BLaER1 (cell line): ENCODE results near the gene PGLYRP4.
"Not testable (repeated sequence)": the region's sequence is repeated elsewhere in the genome, so short reads cannot be mapped to it uniquely, and the experiment has no call there.

Source experiments
- H3K27ac ChIP-seq: shearing (Covaris generic); formaldehyde crosslinking; 2 replicates; pipeline ENCODE4 v1.8.1; 2022
- H3K27me3 ChIP-seq: shearing (Covaris generic); formaldehyde crosslinking; 2 replicates; pipeline ENCODE4 v1.8.1; 2022
- H3K36me3 ChIP-seq: shearing (Covaris generic); formaldehyde crosslinking; 2 replicates; pipeline ENCODE4 v1.8.1; 2022
- H3K4me1 ChIP-seq: shearing (Covaris generic); formaldehyde crosslinking; 2 replicates; pipeline ENCODE4 v1.8.1; 2022
- H3K4me2 ChIP-seq: shearing (Covaris generic); formaldehyde crosslinking; 2 replicates; pipeline ENCODE4 v1.8.1; 2022
- H3K4me3 ChIP-seq: shearing (Covaris generic); formaldehyde crosslinking; 2 replicates; pipeline ENCODE4 v1.8.1; 2022
- H3K9ac ChIP-seq: shearing (Covaris generic); formaldehyde crosslinking; 2 replicates; pipeline ENCODE4 v1.8.1; 2022
- H3K9me3 ChIP-seq: shearing (Covaris generic); formaldehyde crosslinking; 2 replicates; pipeline ENCODE4 v1.8.1; 2022
- H4K20me1 ChIP-seq: shearing (Covaris generic); formaldehyde crosslinking; 2 replicates; pipeline ENCODE4 v1.8.1; 2022
- Cebpa-rat ChIP-seq: shearing (Covaris generic); IDR thresholded peaks from 2 replicates; pipeline ENCODE4 v1.8.1; 2022

PGLYRP4 gene

DNA sequence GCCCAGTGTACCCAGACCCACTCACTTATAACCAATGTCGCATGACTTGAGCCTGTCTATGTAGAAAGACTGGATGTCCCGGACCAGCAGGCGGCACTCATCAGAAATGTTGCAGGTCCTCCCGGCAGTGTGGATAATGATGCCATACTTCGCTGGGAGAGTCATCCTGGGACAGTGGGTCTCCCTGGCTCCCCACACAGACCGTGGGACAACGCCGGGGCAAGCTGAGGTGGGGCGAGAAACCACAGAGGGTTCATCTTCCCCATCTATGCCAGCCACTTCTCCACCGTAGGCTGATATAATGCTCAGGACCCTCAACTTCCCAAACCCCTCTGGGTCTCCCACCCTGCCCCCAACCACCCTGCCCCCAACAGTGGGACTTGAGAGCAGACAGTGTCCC, 8.3 kb downstream of the PGLYRP4 start:
- Histone ChIP-seq H3K4me1 (peaks cover 79% of the 10 kb centered on the region), H3K4me3 (no peak overlapping the region), H3K9me3 (peaks cover 15% of the 10 kb centered on the region; the same call in 1 of the 2 replicates), H3K36me3 (no peaks in the 10 kb centered on the region), H3K27ac (no peak overlapping the region), H3K4me2 (peak overlapping the region; percentile 85), H4K20me1 (peaks cover 4% of the 10 kb centered on the region), H3K9ac (no peak overlapping the region), H3K27me3 (0 out of 2 replicates have a peak, but pooled peaks cover 4% of the 10 kb centered on the region)
- no peak for TF ChIP-seq Cebpa-rat

DNA sequence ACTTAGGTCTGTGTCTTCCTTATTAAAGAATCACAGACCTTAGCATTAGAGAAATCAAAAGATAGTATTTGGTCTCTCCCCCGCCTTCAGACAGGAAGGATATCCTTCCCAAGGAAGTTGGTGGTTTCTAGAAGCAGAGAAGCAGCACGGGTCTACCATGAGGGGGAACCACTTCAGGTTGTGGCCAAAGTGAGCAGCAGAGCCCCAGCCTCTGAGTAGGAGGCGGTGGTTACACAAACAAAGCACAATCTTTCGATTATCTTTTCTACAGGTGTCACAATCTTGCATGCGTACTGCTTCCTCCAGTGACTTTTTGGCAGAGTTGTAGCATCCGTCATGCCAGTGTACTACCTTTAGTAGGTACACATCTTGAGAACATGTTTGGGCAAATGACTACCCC, 8.8 kb downstream of the PGLYRP4 start:
- Histone ChIP-seq H3K27ac (no peak overlapping the region), H3K27me3 (0 out of 2 replicates have a peak, but pooled peaks cover 4% of the 10 kb centered on the region), H3K36me3 (no peaks in the 10 kb centered on the region), H3K9me3 (peaks cover 15% of the 10 kb centered on the region; the same call in 1 of the 2 replicates), H3K9ac (no peak overlapping the region), H3K4me1 (peaks cover 73% of the 10 kb centered on the region), H3K4me2 (peak overlapping the region; percentile 85), H3K4me3 (no peak overlapping the region), H4K20me1 (no peaks in the 10 kb centered on the region)
- TF ChIP-seq Cebpa-rat, result no peak

DNA sequence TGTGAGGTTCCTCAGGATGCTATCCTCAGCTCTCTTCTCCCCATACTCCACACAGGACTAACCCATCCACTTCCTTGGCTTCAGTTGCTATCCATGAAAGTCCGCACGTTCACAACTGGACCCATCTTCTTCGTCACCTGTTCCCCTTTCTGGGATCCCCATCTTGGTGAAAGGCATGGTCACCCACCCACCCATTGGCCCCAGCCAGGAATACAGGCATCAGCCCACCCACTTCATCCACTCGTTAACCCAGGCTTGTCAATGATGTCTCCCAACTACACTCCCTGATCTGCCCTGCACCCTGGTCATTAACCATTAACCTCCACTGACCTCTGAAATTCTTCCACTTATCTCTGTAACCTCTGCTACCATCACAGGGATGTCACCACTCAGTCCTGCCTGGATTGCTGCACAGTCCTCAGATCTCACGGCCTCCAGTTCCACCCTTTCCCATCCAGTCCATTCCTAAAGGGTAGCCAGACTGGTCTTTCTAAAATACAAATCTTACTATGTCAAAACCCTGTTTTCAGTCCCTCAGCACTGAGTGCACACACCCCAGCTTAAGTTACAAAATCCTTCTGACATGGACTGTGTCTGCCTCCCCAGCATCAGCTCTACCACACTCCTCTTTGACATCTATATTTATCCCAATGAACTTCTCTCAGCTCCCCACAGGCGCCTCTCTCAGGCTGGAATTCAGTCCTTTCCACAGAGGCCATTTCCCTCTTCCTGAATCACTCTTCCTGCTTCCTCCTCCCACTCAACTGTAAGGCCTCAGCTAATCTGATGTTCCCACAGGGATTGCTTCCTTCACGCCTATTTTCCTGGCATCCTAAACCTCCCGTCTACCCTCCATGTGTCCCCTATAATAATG, 10.4 kb downstream of the PGLYRP4 start:
- Histone ChIP-seq H3K4me2 (peak overlapping the region; percentile 85; the same call in 1 of the 2 replicates), H3K9ac (no peak overlapping the region), H3K9me3 (peaks cover 18% of the 10 kb centered on the region; the same call in 1 of the 2 replicates), H3K4me3 (no peak overlapping the region), H3K4me1 (peaks cover 57% of the 10 kb centered on the region), H3K27ac (no peak overlapping the region), H3K27me3 (0 out of 2 replicates have a peak, but pooled peaks cover 4% of the 10 kb centered on the region), H4K20me1 (no peaks in the 10 kb centered on the region), H3K36me3 (no peaks in the 10 kb centered on the region)
- TF ChIP-seq Cebpa-rat, result no peak

DNA sequence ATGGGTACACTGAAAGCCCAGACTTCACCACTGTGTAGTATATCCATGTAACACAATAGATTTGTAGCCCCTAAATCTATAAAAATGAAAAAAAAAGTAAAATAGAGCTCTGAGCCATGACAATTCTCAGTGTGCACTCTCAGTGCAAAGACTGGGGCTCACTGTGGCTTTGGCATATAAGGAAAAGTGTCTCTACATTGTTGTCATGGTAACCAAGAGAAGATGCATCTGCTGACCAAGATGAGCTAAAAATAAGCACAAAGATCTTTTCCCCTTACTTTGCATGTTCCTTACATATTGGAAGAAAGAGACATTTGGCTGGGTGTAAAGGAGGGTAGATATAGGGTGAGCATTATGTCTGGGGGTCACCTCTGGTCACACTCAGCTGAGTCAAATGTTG, 12.0 kb downstream of the PGLYRP4 start:
- Histone ChIP-seq H3K36me3 (no peaks in the 10 kb centered on the region), H3K9me3 (peaks cover 32% of the 10 kb centered on the region), H3K4me1 (peaks cover 42% of the 10 kb centered on the region), H3K4me2 (peak overlapping the region; percentile 28; the same call in 1 of the 2 replicates), H3K27ac (no peak overlapping the region), H3K9ac (no peak overlapping the region), H4K20me1 (no peaks in the 10 kb centered on the region), H3K27me3 (0 out of 2 replicates have a peak, but pooled peaks cover 4% of the 10 kb centered on the region), H3K4me3 (no peak overlapping the region)
- no peak for TF ChIP-seq Cebpa-rat

GRCh38 chr1:153333902-153334301, 14.7 kb downstream of the PGLYRP4 start:
- Histone ChIP-seq H3K4me1 (peaks cover 42% of the 10 kb centered on the region), H3K9ac (no peak overlapping the region), H3K36me3 (0 out of 2 replicates have a peak, but pooled peaks cover 4% of the 10 kb centered on the region), H4K20me1 (no peaks in the 10 kb centered on the region), H3K27ac (no peak overlapping the region), H3K4me2 (no peak overlapping the region), H3K9me3 (peaks cover 47% of the 10 kb centered on the region), H3K27me3 (no peaks in the 10 kb centered on the region), H3K4me3 (no peak overlapping the region)
- TF ChIP-seq Cebpa-rat, result no peak

DNA sequence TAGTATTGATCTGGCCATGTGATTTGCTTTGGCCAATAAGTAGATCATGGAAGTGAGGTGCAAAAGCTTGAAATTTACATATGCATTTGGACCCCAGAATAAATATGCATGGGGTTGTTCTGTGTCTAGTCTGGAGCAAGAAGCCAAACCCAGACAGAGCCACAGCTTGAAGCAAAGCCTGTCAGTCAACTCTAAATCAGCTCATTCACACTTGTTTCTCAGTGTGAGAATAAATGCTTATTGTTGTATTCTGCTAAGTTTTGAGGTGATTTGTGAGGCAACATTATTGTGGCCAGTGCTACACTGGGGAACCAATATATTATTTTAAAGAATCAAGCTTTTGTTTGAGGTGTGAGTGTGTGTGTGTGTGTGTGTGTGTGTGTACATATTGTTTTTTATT, 23.7 kb downstream of the PGLYRP4 start:
- TF ChIP-seq Cebpa-rat, result no peak
- H3K27me3 ChIP-seq, result no peaks in the 10 kb centered on the region

DNA sequence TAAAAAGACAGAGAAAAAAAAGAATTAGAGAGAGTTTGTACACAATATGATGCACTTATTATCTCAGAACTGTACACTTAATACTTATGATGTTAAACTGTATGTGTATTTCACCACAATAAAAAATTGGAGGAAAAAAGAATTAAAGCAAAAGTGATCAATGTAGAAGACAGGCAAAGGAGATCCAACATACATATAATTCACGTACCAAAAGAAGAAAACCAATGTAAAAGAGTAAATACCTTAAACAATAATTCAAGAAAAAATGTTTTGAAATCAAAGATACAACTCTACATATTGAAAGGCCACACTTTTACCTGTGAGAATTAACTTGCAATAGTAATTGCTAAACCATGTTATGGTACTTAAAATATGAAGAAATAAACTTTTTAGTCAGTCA, 26.1 kb downstream of the PGLYRP4 start:
- Histone ChIP-seq H3K36me3 (peaks cover 5% of the 10 kb centered on the region; the same call in 1 of the 2 replicates), H3K4me3 (no peak overlapping the region), H3K9me3 (peaks cover 52% of the 10 kb centered on the region), H3K9ac (no peak overlapping the region), H3K27ac (no peak overlapping the region), H3K4me1 (peaks cover 22% of the 10 kb centered on the region), H3K4me2 (no peak overlapping the region), H3K27me3 (no peaks in the 10 kb centered on the region), H4K20me1 (no peaks in the 10 kb centered on the region)
- no peak for TF ChIP-seq Cebpa-rat

More for the DNA sequence above, 23.7 kb downstream of the PGLYRP4 start:
- H3K9me3 ChIP-seq, result peaks cover 54% of the 10 kb centered on the region
- H4K20me1 ChIP-seq, result no peaks in the 10 kb centered on the region
- no peak overlapping the region for H3K4me3 ChIP-seq
- no peak overlapping the region for H3K9ac ChIP-seq
- peak overlapping the region; percentile 55 for H3K4me2 ChIP-seq
- H3K27ac ChIP-seq, result no peak overlapping the region
- H3K4me1 ChIP-seq, result peaks cover 30% of the 10 kb centered on the region
- H3K36me3 ChIP-seq, result peaks cover 5% of the 10 kb centered on the region; the same call in 1 of the 2 replicates

GRCh38 chr1:153318145-153318544, 30.5 kb downstream of the PGLYRP4 start:
- H3K27me3 ChIP-seq, H3K36me3 ChIP-seq, H3K4me2 ChIP-seq, H3K4me3 ChIP-seq, H3K4me1 ChIP-seq, H3K27ac ChIP-seq, H3K9ac ChIP-seq, H4K20me1 ChIP-seq: not testable (repeated sequence)
- peaks cover 39% of the 10 kb centered on the region for H3K9me3 ChIP-seq

DNA sequence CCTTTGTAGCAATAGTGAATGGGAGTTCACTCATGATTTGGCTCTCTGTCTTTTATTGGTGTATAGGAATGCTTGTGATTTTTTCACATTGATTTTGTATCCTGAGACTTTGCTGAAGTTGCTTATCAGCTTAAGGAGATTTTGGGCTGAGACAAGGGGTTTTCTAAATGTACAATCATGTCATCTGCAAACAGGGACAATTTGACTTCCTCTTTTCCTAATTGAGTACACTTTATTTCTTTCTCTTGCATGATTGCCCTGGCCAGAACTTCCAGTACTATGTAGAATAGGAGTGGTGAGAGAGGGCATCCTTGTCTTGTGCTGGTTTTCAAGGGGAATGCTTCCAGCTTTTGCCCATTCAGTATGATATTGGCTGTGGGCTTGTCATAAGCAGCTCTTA, 32.6 kb downstream of the PGLYRP4 start:
- H3K27me3 ChIP-seq, H3K9ac ChIP-seq: not testable (repeated sequence)
- peaks cover 21% of the 10 kb centered on the region for H3K9me3 ChIP-seq

GRCh38 chr1:153314388-153314787, 34.3 kb downstream of the PGLYRP4 start:
- H3K9ac ChIP-seq, H3K9me3 ChIP-seq, H3K4me2 ChIP-seq, H3K27ac ChIP-seq, H3K4me3 ChIP-seq, H3K36me3 ChIP-seq, H4K20me1 ChIP-seq, H3K27me3 ChIP-seq: not testable (repeated sequence)
- H3K4me1 ChIP-seq, result peaks cover 21% of the 10 kb centered on the region

More for the DNA sequence above, 32.6 kb downstream of the PGLYRP4 start:
- not testable (repeated sequence) for H3K27ac ChIP-seq, H3K4me2 ChIP-seq, H4K20me1 ChIP-seq, H3K4me1 ChIP-seq, H3K4me3 ChIP-seq, H3K36me3 ChIP-seq
